ENCODE results near the gene GOLIM4. TPM values are rescaled to one million over a fixed set of nuclear protein-coding genes. Genes with fewer than 3 reads are reported as not detected.

Gene GOLIM4
- polyA plus RNA-seq, 1 of the 3 experiments (the other 2 are of a cell fraction) = 42.3 TPM

- no peak for TF ChIP-seq REST (IDR thresholded peaks at IDR 0.05; ENCODE audit: low read depth, low read length)
- TF ChIP-seq CTCF (IDR thresholded peaks at IDR 0.05) = no peak
- TF ChIP-seq FOXM1 (IDR thresholded peaks at IDR 0.05; ENCODE audit: low read depth) = no peak
- TF ChIP-seq YY1 (IDR thresholded peaks at IDR 0.05; ENCODE audit: low read depth) = no peak
- no peak for TF ChIP-seq NRF1 (IDR thresholded peaks at IDR 0.05; ENCODE audit: low read depth, low read length)
- TF ChIP-seq EZH2phosphoT487 (IDR thresholded peaks at IDR 0.05; ENCODE audit: borderline replicate concordance, low read depth) = no peak
- no peak for TF ChIP-seq RAD21 (IDR thresholded peaks at IDR 0.05; ENCODE audit: low read length)
- TF ChIP-seq USF1 (IDR thresholded peaks at IDR 0.05; ENCODE audit: borderline replicate concordance, low read depth) = no peak
- TF ChIP-seq RCOR1 (IDR thresholded peaks at IDR 0.05; ENCODE audit: low read length) = no peak
- no peak for TF ChIP-seq MXI1 (IDR thresholded peaks at IDR 0.05; ENCODE audit: low read depth, low read length)
- no peak for TF ChIP-seq NFIC (IDR thresholded peaks at IDR 0.05; ENCODE audit: borderline replicate concordance)
- no peak for TF ChIP-seq PBX3 (IDR thresholded peaks at IDR 0.05)
- Histone ChIP-seq H3K4me1 (ENCODE audit: control insufficient read depth in 1 of 2, insufficient read depth in 2 of 2, low read depth in 1 of 2, low read length in 1 of 2) (no peaks in the 10 kb centered on the region; a peak in 1 of 4 replicates), H3K9me2 (no peaks in the 10 kb centered on the region), H3K4me2 (no peak overlapping the region), H3K27me3 (ENCODE audit: insufficient read depth) (no peaks in the 10 kb centered on the region), H4K20me1 (ENCODE audit: insufficient read depth) (no peaks in the 10 kb centered on the region), H3K27ac (ENCODE audit: low read depth in 2 of 2, low read length in 1 of 2) (no peak overlapping the region), H3K79me2 (ENCODE audit: insufficient read depth) (no peaks in the 10 kb centered on the region), H3K9me3 (no peaks in the 10 kb centered on the region), H3K9ac (no peak overlapping the region), H3K36me3 (replicated peaks in 1 of 2; ENCODE audit: control insufficient read depth in 1 of 2, insufficient read depth in 2 of 2, low read length in 1 of 2) (no peaks in the 10 kb centered on the region), H2AFZ (ENCODE audit: low read depth) (0 out of 2 replicates have a peak overlapping the region, but pooled peaks have one; percentile 23), H3K4me3 (ENCODE audit: low read depth in 2 of 2, low read length in 1 of 2) (no peak overlapping the region), H3F3A (replicated peaks; ENCODE audit: insufficient read depth) (no peaks in the 10 kb centered on the region)
- WGBS (ENCODE audit: low lambda C conversion rate) = 74% methylated on average over 2 of the region's 2 CpGs
- no peak for DNase-seq
- CTCF ChIA-PET = interaction anchor here (1.4 to 1.5 kb wide), 2 partner anchors 10 to 22 kb away, joined by 3 to 4 read pairs; no protein-coding TSS in a partner anchor
- POLR2A ChIA-PET = no interaction called here
Observed at GRCh38 chr3:168117853-168118313, 22.2 kb upstream of the GOLIM4 start.
